SU-DHL-6 (cell line): ENCODE data around the gene GJA4.

Experiments used
- H2AFZ ChIP-seq: fragments of 200-600 bp; sonication (generic); 2 replicates; pipeline ENCODE4 v1.6.1; 2014; ENCODE audit warnings: low read depth, mild to moderate bottlenecking, moderate library complexity, mixed read lengths, antibody characterized with exemption, low read length; ENCODE audit not compliant: severe bottlenecking
- H3F3A ChIP-seq: fragments of 200-600 bp; shearing (Covaris generic); 2 replicates; pipeline ENCODE4 v1.6.0; 2016; ENCODE audit warnings: antibody characterized with exemption, mild to moderate bottlenecking; ENCODE audit not compliant: insufficient read depth
- H3K27ac ChIP-seq: fragments of 200-600 bp; sonication (generic); 2 replicates; pipeline ENCODE4 v1.5.1; 2016; ENCODE audit warnings: low read depth, mild to moderate bottlenecking, low read length, moderate library complexity, mixed read lengths
- H3K27me3 ChIP-seq: fragments of 200-600 bp; sonication (generic), shearing (Covaris generic); 2 replicates; pipeline ENCODE4 v1.6.0; 2014; ENCODE audit warnings: mild to moderate bottlenecking, low read length
- H3K36me3 ChIP-seq: fragments of 200-600 bp; sonication (generic); 2 replicates; pipeline ENCODE4 v1.6.1; 2014; ENCODE audit warnings: mild to moderate bottlenecking, low read length, mixed read lengths
- H3K4me2 ChIP-seq: fragments of 300-600, 200-600 bp; shearing (Covaris generic), sonication (generic); 2 replicates; pipeline ENCODE4 v1.6.0; 2014; ENCODE audit warnings: low read length, low read depth, mild to moderate bottlenecking; ENCODE audit not compliant: poor library complexity, severe bottlenecking
- H3K4me3 ChIP-seq: fragments of 200-600 bp; sonication (generic); 2 replicates; pipeline ENCODE4 v1.5.1; 2014; ENCODE audit warnings: antibody characterized with exemption, low read length, mild to moderate bottlenecking, mixed read lengths; ENCODE audit not compliant: insufficient read depth, poor library complexity, severe bottlenecking
- H3K79me2 ChIP-seq: fragments of 200-600 bp; sonication (generic); 2 replicates; pipeline ENCODE4 v1.6.1; 2014; ENCODE audit warnings: mild to moderate bottlenecking, low read length, moderate library complexity; ENCODE audit not compliant: insufficient read depth
- H3K9ac ChIP-seq: fragments of 200-600 bp; sonication (generic); 2 replicates; pipeline ENCODE4 v1.7.0; 2014; ENCODE audit warnings: mild to moderate bottlenecking, low read length
- H3K9me2 ChIP-seq: fragments of 200-600 bp; sonication (generic); replicated peaks from 2 replicates; pipeline ENCODE4 v1.6.1; 2014; ENCODE audit warnings: low read length; ENCODE audit not compliant: insufficient read depth
- H3K9me3 ChIP-seq: fragments of 200-600 bp; sonication (generic); 2 replicates; pipeline ENCODE4 v1.6.1; 2014; ENCODE audit warnings: low read length, mixed read lengths; ENCODE audit not compliant: insufficient read depth
- H4K20me1 ChIP-seq: fragments of 200-600 bp; sonication (generic); 2 replicates; pipeline ENCODE4 v1.6.1; 2014; ENCODE audit warnings: low read depth, mild to moderate bottlenecking, antibody characterized with exemption, low read length, moderate library complexity, mixed read lengths
- EZH2phosphoT487 ChIP-seq: fragments of 200-600 bp; sonication (generic), shearing (Covaris generic); conservative IDR thresholded peaks from 2 replicates; pipeline ENCODE4 v1.6.1; 2018; ENCODE audit warnings: mild to moderate bottlenecking, antibody characterized with exemption, low read length, moderate library complexity, mixed read lengths
- TF ChIP-seq, protein P1 (sequence below): fragments of 200-600 bp; sonication (generic); IDR thresholded peaks from one replicate; pipeline ENCODE4 v1.5.1; 2017; ENCODE audit warnings: antibody characterized with exemption, mild to moderate bottlenecking, low read length, moderate library complexity; ENCODE audit not compliant: insufficient read depth, poor library complexity, severe bottlenecking

Gene GJA4

DNA sequence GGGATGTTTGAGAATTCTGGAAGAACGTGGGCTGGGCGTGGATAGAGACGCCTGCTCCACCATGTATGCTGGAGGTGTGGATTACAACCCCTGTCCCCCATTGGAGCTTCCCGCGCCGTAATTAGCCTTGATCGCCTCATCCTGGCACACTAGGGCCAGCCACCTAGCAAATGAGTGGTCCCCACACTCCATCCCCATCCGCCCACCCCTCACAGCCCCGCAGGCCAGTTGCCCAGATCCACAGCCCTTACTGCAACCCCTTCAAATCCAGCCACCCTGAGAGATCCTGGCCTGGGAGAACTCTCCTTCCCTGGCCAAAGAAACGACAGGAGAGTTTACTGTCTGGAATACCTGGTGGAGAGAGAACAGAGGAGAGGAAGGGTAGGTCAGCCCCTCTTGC is 375 bp upstream of the GJA4 start:
- no peaks in the 10 kb centered on the region for H3K36me3 ChIP-seq
- H3K27me3 ChIP-seq = no peaks in the 10 kb centered on the region
- TF ChIP-seq, protein P1, sequence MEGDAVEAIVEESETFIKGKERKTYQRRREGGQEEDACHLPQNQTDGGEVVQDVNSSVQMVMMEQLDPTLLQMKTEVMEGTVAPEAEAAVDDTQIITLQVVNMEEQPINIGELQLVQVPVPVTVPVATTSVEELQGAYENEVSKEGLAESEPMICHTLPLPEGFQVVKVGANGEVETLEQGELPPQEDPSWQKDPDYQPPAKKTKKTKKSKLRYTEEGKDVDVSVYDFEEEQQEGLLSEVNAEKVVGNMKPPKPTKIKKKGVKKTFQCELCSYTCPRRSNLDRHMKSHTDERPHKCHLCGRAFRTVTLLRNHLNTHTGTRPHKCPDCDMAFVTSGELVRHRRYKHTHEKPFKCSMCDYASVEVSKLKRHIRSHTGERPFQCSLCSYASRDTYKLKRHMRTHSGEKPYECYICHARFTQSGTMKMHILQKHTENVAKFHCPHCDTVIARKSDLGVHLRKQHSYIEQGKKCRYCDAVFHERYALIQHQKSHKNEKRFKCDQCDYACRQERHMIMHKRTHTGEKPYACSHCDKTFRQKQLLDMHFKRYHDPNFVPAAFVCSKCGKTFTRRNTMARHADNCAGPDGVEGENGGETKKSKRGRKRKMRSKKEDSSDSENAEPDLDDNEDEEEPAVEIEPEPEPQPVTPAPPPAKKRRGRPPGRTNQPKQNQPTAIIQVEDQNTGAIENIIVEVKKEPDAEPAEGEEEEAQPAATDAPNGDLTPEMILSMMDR = no peak
- TF ChIP-seq EZH2phosphoT487 = no peak
- no peak overlapping the region for H2AFZ ChIP-seq
- no peaks in the 10 kb centered on the region for H3K79me2 ChIP-seq
- H3K9ac ChIP-seq = no peak overlapping the region
- H3K27ac ChIP-seq = no peak overlapping the region
- H4K20me1 ChIP-seq = no peaks in the 10 kb centered on the region
- H3K9me3 ChIP-seq = no peaks in the 10 kb centered on the region
- H3F3A ChIP-seq = no peaks in the 10 kb centered on the region
- H3K4me3 ChIP-seq = no peak overlapping the region
- no peak overlapping the region for H3K4me2 ChIP-seq
- no peaks in the 10 kb centered on the region for H3K9me2 ChIP-seq

DNA sequence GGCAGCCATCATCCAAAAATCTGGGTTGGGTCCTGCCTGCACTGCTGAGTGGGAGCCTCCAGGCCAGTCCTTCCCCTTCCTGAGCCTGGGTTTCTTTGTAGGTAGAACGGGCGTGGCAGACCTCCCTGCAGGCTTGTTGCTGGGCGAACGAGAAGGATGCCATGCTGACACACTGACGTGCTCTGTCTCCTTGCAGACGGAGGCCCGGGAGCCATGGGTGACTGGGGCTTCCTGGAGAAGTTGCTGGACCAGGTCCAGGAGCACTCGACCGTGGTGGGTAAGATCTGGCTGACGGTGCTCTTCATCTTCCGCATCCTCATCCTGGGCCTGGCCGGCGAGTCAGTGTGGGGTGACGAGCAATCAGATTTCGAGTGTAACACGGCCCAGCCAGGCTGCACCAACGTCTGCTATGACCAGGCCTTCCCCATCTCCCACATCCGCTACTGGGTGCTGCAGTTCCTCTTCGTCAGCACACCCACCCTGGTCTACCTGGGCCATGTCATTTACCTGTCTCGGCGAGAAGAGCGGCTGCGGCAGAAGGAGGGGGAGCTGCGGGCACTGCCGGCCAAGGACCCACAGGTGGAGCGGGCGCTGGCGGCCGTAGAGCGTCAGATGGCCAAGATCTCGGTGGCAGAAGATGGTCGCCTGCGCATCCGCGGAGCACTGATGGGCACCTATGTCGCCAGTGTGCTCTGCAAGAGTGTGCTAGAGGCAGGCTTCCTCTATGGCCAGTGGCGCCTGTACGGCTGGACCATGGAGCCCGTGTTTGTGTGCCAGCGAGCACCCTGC is 1.4 kb downstream of the GJA4 start:
- H3K27me3 ChIP-seq = no peaks in the 10 kb centered on the region

DNA sequence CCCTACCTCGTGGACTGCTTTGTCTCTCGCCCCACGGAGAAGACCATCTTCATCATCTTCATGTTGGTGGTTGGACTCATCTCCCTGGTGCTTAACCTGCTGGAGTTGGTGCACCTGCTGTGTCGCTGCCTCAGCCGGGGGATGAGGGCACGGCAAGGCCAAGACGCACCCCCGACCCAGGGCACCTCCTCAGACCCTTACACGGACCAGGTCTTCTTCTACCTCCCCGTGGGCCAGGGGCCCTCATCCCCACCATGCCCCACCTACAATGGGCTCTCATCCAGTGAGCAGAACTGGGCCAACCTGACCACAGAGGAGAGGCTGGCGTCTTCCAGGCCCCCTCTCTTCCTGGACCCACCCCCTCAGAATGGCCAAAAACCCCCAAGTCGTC is 2.0 kb downstream of the GJA4 start:
- TF ChIP-seq EZH2phosphoT487 = no peak
- TF ChIP-seq, protein P1 = no peak
- no peaks in the 10 kb centered on the region for H3K9me2 ChIP-seq
- no peaks in the 10 kb centered on the region for H4K20me1 ChIP-seq
- no peaks in the 10 kb centered on the region for H3K36me3 ChIP-seq
- H3F3A ChIP-seq = no peaks in the 10 kb centered on the region
- H3K4me2 ChIP-seq = no peak overlapping the region
- H3K9ac ChIP-seq = no peak overlapping the region
- H3K9me3 ChIP-seq = no peaks in the 10 kb centered on the region
- H3K27ac ChIP-seq = no peak overlapping the region
- H3K27me3 ChIP-seq = no peaks in the 10 kb centered on the region
- no peaks in the 10 kb centered on the region for H3K79me2 ChIP-seq
- H2AFZ ChIP-seq = no peak overlapping the region
- no peak overlapping the region for H3K4me3 ChIP-seq

More for the DNA sequence above, 1.4 kb downstream of the GJA4 start:
- Histone ChIP-seq H3F3A (no peaks in the 10 kb centered on the region), H3K79me2 (no peaks in the 10 kb centered on the region), H4K20me1 (no peaks in the 10 kb centered on the region), H3K9me3 (no peaks in the 10 kb centered on the region), H3K27ac (no peak overlapping the region), H3K36me3 (no peaks in the 10 kb centered on the region), H2AFZ (no peak overlapping the region), H3K9me2 (no peaks in the 10 kb centered on the region), H3K9ac (no peak overlapping the region), H3K4me3 (no peak overlapping the region), H3K4me2 (no peak overlapping the region)
- no peak for TF ChIP-seq EZH2phosphoT487
- TF ChIP-seq, protein P1 = no peak
